NCI-H748 (cell line): Measurements from ENCODE around the gene IP6K3.

Source experiments
- DNase-seq: peaks from one replicate; lab custom pipeline; 2025; ENCODE audit not compliant: unreplicated experiment; lab: John Stamatoyannopoulos, UW

Gene IP6K3

GRCh38 chr6:33777398-33778388 is 31.0 kb upstream of the IP6K3 start:
- no peak for DNase-seq

- no peak for DNase-seq
Measured at GRCh38 chr6:33776764-33777163, 30.1 kb upstream of the IP6K3 start.

- DNase-seq: no peak
Measured at GRCh38 chr6:33776186-33776585, 29.5 kb upstream of the IP6K3 start.

GRCh38 chr6:33774774-33775173 is 28.1 kb upstream of the IP6K3 start:
- no peak for DNase-seq

GRCh38 chr6:33772902-33773472 is 26.3 kb upstream of the IP6K3 start:
- no peak for DNase-seq

- no peak for DNase-seq
Measured at GRCh38 chr6:33772082-33772830, 25.6 kb upstream of the IP6K3 start.

- DNase-seq: peak; percentile 29
Measured at GRCh38 chr6:33771146-33772081, 24.7 kb upstream of the IP6K3 start.

GRCh38 chr6:33770833-33771145 is 24.1 kb upstream of the IP6K3 start:
- DNase-seq: no peak

- peak; percentile 14 for DNase-seq
Measured at GRCh38 chr6:33770124-33770832, 23.6 kb upstream of the IP6K3 start.

GRCh38 chr6:33769248-33769821 is 22.6 kb upstream of the IP6K3 start:
- no peak for DNase-seq

- DNase-seq: peak; percentile 78
Measured at GRCh38 chr6:33768644-33769120, 22.0 kb upstream of the IP6K3 start.

- no peak for DNase-seq
Measured at GRCh38 chr6:33766921-33767907, 20.5 kb upstream of the IP6K3 start.

- DNase-seq: no peak
Measured at GRCh38 chr6:33765368-33765767, 18.7 kb upstream of the IP6K3 start.

- no peak for DNase-seq
Measured at GRCh38 chr6:33764036-33764435, 17.3 kb upstream of the IP6K3 start.

- DNase-seq: no peak
Measured at GRCh38 chr6:33763483-33763882, 16.8 kb upstream of the IP6K3 start.

- DNase-seq: no peak
Measured at GRCh38 chr6:33762713-33763112, 16.0 kb upstream of the IP6K3 start.

GRCh38 chr6:33761922-33762629 is 15.4 kb upstream of the IP6K3 start:
- DNase-seq: peak; percentile 52

GRCh38 chr6:33761581-33761921 is 14.8 kb upstream of the IP6K3 start:
- DNase-seq: no peak
